GM18907 (cell line): ENCODE data around the gene CRYBA4.
A peak's percentile ranks its signal among the peaks of the same experiment; 100 is the strongest.

Experiments
- ATAC-seq: cut with Tn5 transposase; IDR thresholded peaks from one replicate; pipeline ENCODE4 v1.9.1; 2021; ENCODE audit warnings: mild to moderate bottlenecking, moderate library complexity; ENCODE audit not compliant: unreplicated experiment

CRYBA4 gene

DNA sequence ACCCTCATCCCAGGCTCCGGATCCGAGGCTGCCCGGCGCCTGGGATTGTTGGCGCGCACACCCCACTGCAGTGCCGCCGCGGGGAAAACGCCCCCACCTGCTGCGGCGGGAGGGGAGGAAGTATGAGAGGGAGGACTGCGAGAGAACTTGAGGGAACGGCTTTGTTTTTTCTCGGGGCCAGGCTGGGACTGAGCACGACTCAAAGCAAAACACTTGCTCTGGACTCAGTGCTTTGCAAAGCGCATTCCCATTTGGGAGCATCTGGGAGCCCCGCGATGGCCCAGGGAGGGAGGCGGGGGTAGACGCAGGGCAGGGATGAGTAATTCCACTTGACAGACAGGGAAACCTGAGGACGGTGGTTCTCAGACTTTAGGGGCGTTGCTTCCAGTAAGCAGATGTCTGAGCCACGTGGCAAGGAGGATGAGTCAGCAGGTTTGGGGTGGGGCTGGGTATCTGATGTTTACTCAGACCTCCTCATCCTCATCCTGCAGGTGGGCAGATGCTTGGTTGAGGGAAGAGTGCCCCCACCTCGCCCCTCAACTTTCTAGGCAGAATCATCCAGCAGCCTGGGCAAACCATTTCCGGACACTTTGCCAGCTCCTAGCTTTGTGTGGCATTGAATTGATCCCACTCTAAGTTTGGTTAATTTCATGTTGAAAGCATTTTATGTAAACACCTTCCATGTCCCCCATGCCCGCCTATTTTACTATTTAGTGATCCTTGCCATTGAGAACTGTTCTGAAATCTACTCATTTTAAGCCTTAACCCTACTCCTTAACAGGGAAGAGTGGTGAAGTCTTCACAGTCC, 37.1 kb downstream of the CRYBA4 start:
- peak; percentile 64 for ATAC-seq

DNA sequence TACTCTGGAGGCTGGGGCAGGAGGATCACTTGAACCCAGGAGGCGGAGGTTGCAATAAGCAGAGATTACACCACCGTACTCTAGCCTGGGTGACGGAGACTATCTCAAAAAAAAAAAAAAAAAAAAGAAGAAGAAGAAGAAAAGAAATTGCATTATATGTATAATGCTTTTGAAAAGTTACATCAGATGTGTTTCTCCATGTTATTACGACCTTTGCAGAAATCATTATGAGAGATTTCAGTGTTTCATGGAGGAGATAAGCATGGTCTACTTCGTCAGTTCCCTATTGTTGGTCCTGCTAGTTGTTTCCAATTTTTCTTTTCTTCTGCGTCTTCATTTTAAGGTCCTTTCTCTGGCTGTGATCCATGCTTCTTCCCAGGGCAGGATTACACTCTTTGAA, 38.6 kb downstream of the CRYBA4 start:
- no peak for ATAC-seq

DNA sequence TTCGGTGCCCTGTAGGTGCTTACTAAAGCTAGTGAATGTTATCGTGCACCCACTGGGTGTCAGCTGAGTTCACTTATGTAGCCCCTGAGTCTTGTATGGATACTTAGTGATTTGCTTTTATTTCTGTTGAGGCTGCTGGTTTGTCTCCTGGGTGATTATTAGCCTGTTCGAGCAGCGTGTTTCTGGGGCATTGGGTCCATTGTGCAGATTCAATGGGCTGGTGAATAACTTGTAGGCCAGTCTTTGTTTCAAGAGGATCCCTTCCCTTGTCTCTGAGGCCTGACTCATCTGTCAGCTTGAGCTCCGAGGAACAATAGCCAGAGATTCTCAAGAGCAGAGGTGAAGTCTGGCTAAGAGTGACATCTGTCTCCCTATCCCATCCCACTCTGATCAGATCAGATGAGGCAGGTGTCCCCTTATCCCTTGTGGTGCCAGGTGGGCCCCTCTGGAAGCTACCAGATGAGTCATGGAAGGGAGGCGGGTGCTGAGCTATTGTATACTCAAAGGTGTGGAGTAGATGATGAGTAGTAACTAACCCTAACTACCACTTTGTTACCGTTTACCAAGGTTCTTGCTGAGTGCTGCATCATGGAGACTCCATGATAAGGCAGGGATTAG, 39.3 kb downstream of the CRYBA4 start:
- ATAC-seq = no peak

DNA sequence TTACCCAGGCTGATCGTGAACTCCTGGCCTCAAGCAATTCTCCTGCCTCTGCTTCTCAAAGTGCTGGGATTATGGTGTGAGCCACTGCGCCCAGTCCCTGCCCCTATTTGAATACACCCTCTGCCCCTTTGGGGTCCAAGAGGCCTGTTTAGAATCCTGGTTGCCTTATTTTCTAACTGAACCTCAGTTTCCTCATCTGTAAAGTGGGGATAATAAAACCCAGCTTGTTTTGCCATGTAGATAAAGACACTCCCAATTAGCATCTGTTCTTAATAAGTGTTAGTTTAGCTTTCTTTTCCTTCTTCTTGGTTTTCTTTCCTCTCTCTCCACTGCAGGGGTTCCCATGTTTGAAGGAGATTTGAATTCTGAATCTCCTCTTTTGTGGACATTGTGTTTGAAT, 40.4 kb downstream of the CRYBA4 start:
- no peak for ATAC-seq

DNA sequence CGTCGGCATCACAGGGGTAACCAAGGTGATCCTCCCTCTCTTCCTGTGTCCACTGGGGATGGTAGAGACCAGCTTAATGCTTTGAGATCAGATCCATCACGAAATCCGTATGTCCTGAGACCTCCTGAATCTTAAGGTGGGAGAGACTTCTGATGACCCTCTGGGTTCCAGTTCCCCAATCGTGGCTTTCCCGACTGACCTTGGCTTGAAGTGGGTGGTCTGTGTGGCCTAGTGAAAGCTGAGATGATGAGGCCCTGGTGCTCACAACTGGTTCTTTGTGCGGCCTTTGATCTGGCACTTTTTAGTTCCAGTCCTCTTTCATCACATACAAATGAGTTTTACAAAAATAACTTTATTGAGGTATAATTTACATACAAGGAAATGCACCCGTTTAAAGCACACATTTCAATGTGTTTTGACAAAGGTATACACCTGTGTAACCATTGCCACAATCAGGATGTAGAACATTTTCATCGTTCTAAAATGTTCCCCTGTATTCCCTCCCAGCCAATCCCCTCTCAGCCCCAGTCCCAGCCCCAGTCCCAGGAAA, 41.7 kb downstream of the CRYBA4 start:
- ATAC-seq = no peak

DNA sequence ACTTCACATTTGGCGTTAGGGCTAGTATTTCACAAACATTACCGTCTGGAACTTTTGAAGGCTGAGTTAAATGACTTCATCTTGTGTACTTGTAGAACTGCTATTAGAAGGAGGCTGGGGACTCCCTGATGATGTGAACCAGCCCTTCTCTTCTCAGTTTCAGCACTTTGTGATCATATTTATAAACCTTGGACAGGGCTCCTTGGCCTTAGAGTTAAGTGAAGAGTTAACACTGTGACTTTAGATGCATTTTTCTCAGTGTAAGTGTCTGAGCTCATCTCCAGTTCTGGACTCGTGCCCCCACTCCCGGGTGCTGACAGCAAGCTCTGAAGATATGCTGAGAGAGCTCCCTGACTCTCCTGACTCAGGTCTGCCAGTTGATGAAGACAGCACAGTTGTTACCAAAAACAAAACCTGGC, 44.1 kb downstream of the CRYBA4 start:
- ATAC-seq = peak; percentile 22

DNA sequence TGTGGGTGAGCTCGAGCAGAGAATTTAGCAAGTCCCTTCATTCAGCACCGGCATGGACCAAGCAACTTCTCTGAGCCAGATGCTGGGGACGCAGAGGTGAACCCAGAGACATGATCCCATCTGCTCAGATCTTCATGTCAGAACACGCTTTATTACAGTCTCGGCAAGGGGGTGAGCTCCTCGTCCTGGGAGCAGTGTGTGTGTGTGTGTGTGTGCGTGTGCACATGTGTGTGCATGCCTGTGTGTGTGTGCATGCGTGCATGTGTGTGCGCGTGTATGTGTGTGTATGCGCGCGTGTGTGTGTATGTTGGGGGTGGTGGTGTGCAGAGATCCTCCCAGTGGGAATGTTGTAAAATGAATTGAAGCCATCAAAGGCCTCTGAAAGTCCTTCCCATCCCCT, 45.4 kb downstream of the CRYBA4 start:
- ATAC-seq = no peak

DNA sequence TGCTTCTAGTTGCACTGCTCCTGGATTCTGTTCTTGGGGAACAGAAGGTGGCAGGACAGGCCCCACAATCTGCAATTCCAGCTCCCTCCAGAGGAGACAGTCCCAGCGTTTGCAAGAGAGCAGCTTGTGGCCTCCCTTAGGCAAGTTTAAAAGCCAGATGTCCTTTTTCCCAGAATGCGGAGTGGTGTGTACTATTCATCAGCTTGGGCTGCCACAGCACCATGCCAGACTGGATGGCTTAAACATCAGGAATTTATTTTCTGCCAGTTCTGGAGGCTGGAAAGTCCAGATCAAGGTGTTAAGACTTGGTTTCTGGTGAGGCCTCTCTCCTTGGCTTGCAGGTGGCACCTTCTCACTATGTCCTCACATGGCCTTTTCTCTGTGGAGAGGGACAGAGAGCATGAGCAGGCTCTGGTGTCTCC, 47.3 kb downstream of the CRYBA4 start:
- no peak for ATAC-seq

DNA sequence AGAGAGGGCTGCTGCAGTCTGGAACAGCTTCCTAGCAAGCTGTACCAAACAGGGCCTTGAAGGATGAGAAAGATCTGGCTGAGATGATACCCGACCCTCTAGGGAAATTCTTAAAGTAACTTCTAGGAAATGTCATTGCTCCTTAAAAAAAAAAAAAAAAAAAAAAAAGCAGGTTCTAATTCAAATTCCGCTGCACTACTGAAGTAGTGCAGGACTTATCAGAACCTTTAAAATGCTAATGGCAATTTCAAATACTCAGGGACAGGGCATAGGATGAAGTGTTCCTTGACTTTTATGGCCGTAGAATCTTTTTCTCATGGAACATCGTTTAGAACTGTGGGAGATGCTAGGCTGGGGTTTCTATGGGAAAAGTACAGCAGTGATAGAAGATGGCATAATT, 48.7 kb downstream of the CRYBA4 start:
- ATAC-seq = no peak

DNA sequence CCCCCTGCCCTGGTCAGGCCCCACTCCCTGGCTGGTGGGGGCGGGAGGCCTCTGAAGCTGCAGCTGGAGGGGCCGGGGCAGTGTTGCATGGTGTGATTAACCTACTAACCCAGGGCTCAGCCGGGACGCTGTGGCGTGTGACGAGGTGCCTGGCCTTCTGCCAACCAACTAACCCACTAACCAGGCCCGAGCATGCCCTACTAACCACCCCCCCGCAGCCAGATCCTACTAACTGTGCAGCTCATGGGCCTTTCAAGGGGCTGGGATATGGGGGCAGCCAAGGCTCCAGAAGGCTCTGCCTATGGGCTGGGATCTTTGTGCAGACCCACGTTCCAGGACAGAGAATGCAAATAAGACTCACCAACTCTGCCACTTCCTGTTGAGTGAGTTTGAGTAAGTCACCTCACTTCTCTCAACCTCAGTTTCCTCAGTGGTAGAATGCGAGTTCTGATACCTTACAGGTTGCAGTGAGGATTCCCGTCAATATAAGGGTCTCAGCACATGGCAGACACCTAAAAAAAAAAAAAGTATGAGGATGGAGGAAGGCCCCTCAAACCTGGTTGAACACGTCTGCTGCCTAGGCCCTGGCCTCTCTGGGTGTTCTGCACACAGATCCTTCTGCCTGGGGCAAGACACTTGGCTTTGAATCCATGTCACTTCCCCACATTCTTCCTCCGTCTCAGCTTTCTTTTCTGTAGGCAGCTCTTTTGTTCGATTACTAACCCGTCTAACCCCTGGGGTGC, 49.7 kb downstream of the CRYBA4 start:
- ATAC-seq = peak; percentile 34

DNA sequence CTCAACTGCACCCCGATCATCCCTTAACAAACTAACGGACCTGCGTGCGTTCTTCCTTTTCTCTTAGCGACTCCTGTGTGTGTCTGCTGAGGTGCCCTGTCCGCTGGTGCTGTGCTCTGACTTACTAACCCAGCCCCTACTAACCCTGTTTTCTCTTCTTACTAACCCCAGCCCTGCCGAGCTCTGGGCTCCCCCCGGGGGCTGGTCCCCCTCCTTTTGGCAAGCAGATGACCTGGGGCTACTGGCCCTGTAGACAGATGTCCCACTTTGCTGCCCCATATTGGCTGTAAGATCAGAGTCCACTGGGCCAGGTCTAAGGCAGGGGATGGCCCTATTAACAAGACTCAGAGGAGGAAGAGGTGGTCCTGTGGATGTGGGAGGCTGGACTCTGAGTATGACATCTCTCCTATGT, 50.3 kb downstream of the CRYBA4 start:
- peak; percentile 20 for ATAC-seq

DNA sequence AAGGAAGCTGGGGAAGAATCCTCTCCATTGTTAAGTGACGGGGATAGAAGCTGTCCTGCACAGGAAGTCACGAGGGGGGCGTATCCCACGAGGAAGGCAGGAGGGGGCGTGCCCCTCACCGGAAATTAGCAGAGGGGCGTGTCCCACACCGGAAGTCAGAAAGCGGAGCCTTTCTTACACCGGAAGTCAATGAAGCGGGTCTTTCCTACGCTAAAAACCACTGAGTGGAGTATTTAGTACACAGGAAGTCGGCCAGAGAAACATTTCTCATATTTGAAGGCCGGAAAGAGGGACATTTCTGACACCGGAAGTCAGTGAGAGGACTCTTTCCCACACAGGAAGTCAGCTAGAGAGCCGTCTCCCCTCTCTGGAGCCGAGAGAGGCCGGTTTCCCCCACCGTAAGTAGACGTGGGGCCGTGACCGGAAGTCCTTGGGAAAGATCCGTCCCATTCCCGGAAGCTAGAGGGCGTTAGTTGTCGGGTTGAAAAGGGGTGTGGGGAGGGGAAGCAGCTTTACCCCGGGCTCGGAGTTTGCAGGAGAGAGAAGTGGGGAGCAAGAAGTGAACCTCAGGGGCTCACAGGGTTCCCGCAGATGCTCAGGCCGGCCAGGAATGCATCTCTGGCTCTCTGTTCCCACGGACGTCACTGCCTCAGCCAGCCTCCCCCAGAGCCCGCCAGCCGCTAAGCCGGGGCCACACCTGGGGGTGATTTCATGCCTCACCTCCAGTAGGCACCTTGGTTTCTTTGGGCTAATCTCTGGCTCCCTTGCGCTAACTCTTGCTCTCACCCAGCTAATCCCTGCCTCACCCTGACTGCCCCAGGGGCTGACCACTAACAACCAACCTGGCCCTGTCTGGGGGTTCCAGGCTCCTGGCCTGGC, 51.1 kb downstream of the CRYBA4 start:
- ATAC-seq = peak; percentile 70

DNA sequence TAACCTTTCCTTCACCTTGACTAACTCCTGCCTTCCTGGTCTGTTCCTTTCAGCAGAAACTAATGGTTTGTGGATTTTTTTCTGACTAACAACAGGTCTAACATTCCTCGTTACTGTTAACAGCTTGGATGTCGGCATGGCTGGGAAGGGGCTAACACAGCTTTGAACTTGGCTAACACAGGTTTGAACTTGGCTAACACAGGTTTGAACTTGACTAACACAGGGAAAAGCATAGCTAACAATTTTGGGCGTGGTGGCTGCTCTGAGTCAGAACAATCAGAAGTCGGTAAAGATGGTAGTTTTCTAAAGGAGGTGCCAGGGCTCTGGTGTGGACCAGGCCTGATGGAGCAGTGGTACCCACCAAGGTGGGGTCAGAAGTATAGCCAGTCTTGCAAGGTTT, 51.7 kb downstream of the CRYBA4 start:
- ATAC-seq = no peak

DNA sequence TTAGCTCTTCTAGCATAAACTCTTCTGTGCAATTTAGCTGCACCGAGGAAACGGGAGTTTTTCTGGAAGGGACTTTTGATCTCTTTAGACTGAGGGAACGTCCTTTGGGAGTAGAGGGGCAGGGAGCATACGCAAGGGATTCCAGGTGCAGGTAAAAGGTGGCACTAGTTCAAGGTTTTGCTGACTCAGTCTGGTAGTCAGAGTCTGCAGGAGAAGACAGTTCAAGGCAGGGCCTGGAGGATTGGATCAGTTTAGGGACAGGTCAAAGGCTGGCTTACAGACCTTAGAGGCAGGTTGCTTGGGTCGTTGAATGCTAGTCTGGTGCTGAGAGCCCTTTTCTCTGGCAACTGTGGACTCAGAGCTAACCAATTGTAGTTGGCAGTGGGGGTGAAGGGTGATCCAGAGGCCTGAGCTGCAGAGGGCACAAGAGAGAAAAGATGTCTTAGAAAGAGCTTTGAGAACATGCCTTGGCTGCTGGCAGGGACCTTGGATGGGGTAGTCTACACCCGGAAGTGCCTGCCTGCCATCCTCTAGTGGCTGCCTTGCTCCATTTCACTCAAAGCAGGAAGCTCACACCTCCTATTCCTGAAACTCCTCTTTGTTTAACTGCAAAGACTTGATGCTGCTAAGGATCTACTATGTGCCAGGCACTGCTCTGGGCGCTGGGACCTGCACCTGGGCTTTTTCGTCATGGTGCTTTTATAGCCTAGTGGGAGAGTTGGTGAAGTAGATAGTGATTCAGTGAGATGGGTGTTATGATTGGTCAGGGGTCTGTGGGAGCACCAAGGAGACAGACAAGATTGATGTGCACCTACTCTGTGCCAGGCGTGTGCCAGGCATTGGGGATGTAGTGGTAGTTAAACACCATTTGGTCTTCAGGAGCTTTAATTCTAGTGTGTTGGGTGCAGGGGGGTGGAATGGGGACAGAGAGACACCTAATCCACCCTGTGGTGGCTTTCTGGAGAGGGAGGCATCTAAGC, 52.7 kb downstream of the CRYBA4 start:
- ATAC-seq = no peak

DNA sequence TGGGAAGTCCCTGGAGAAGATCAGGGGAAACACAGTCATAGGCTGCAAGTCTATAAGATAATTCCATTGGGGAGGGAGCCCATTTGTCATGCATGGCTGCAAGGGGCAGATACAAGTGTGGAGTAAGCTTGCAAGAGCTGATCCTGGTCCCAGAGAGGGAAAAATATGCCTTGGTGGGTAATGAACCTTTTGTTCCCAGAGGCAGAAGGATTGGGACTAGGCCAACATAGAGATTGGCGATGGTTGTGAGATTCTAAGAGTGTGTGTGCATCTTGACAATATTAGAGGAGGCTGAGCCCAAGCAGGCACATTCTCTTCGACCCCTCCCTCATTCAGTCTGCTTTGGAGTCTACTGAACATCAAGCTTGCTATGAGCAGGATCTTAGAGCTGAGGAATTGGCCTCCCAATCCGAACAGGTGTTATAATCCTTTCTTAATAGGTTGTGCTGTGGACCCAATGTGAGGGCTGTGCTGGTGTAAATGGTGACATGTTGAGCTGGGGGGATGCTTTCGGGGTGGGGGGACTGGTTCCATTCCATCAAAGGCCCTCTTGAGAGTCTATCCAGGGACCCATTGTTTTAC, 54.0 kb downstream of the CRYBA4 start:
- ATAC-seq = no peak

DNA sequence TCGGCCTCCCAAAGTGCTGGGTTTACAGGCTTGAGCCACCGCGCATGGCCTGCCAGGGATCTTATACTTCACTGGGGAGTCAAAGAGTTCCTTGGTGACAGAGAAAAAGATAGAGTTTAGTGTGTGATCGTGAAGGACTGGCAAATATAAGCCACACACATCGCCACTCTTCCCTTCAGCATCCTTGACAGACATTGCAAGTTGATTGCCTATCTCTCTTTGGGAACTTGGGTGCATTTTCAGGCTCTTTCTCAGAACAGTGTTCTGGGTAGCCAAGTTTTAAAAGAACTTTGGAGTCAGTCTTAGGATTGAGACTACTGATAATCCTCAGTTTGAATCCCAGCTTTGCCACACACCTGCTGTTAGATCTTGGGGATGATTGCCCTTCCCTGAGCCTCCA, 55.5 kb downstream of the CRYBA4 start:
- no peak for ATAC-seq

DNA sequence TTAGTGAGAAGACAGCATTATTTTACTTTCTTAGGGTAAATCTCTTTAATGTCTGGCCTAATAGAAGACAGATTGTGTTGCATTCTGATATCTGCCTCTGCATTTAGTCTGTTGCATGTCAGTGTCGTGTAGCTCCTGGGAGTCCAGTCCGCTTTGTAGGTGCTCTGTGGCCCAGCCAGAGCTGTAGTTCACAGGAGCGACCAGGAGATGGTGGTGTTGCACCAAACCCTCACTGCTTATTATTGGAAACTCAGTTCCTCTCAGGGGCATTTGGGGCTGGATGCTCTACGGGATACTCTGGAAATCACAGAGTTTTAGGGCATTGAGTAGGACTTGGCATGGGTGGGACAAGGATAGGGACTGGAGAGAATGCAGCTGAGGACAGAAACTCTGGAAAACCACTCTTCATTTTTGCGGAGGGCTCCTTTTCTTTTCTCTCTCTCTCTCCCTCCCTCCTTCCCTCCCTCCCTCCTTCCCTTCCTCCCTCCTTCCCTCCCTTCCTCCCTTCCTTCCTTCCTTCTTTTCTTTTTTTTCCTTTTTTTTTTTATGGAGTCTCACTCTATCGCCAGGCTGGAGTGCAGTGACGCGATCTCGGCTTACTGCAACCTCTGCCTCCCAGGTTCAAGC, 57.4 kb downstream of the CRYBA4 start:
- peak; percentile 56 for ATAC-seq
